K562 (cell line): ENCODE measurements around the gene TTC28.

ENCODE experiments used
- CC2D1A ChIP-seq: fragments of 450-650 bp; IDR thresholded peaks from 2 replicates; pipeline ENCODE4 v1.6.1; 2017; ENCODE audit warnings: mild to moderate bottlenecking
- GTF2F1 ChIP-seq: IDR thresholded peaks from 2 replicates; pipeline ENCODE4 v1.6.1; 2011; ENCODE audit warnings: low read depth, low read length, improper control_type of control experiment
- RAD21 ChIP-seq, 2 experiments: fragments of 250-450 bp in 1 of 2; fragments of 450-650 bp in 1 of 2; sonication (Bioruptor Pico) in 1 of 2; formaldehyde crosslinking in 1 of 2; IDR thresholded peaks in 1 of 2; conservative IDR thresholded peaks in 1 of 2; 2 replicates each; pipeline versions ENCODE4 v1.4.0 to v1.8.0; 2020 to 2022; ENCODE audit warnings: mild to moderate bottlenecking in 2 of 2, moderate library complexity in 1 of 2
- SIX5 ChIP-seq, 2 experiments: IDR thresholded peaks; 2 replicates each; pipeline ENCODE4 v1.6.1; 2011; ENCODE audit warnings: low read length in 2 of 2, borderline replicate concordance in 1 of 2, low read depth in 1 of 2, mild to moderate bottlenecking in 1 of 2, moderate library complexity in 1 of 2; ENCODE audit not compliant: insufficient read depth in 1 of 2
- TRIM24 ChIP-seq, 2 experiments: fragments of 450-650 bp; IDR thresholded peaks; 2 replicates each; pipeline ENCODE4 v1.6.1; 2016
- TF ChIP-seq, protein P1 (sequence below): fragments of 450-650 bp; IDR thresholded peaks from 2 replicates; pipeline ENCODE4 v1.6.1; 2016; ENCODE audit warnings: mild to moderate bottlenecking, moderate library complexity

DNA sequence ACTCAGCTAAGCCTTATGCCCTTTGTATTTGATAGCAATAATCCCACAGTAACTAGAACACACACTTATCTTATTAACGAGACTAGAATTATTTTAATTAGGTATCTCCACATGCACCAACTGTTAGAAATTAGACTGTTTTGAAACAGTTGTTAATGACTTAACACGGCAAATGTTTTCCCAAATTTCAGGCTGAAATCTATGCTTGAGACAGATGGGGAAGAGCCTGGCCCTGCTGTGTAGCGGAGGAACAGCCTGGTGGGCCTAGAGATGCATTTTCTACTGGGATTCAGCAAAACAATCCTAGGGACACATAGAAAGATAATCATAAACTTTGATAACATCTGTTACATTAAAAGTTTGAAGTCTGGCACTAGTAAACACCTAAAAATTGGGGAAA, 273.4 kb downstream of the TTC28 start:
- TF ChIP-seq TRIM24 (IDR thresholded peaks at IDR 0.05): no peak
- TF ChIP-seq RAD21 (CRISPR knock-in tag; conservative IDR thresholded peaks at IDR 0.05 in 1 of 2, IDR thresholded peaks at IDR 0.05 in 1 of 2): no peak
- no peak for TF ChIP-seq SIX5 (IDR thresholded peaks at IDR 0.05; ENCODE audit: borderline replicate concordance in 1 of 2, insufficient read depth in 1 of 2, low read depth in 1 of 2, low read length in 2 of 2)
- no peak for TF ChIP-seq GTF2F1
- no peak for TF ChIP-seq CC2D1A
- TF ChIP-seq, protein P1, sequence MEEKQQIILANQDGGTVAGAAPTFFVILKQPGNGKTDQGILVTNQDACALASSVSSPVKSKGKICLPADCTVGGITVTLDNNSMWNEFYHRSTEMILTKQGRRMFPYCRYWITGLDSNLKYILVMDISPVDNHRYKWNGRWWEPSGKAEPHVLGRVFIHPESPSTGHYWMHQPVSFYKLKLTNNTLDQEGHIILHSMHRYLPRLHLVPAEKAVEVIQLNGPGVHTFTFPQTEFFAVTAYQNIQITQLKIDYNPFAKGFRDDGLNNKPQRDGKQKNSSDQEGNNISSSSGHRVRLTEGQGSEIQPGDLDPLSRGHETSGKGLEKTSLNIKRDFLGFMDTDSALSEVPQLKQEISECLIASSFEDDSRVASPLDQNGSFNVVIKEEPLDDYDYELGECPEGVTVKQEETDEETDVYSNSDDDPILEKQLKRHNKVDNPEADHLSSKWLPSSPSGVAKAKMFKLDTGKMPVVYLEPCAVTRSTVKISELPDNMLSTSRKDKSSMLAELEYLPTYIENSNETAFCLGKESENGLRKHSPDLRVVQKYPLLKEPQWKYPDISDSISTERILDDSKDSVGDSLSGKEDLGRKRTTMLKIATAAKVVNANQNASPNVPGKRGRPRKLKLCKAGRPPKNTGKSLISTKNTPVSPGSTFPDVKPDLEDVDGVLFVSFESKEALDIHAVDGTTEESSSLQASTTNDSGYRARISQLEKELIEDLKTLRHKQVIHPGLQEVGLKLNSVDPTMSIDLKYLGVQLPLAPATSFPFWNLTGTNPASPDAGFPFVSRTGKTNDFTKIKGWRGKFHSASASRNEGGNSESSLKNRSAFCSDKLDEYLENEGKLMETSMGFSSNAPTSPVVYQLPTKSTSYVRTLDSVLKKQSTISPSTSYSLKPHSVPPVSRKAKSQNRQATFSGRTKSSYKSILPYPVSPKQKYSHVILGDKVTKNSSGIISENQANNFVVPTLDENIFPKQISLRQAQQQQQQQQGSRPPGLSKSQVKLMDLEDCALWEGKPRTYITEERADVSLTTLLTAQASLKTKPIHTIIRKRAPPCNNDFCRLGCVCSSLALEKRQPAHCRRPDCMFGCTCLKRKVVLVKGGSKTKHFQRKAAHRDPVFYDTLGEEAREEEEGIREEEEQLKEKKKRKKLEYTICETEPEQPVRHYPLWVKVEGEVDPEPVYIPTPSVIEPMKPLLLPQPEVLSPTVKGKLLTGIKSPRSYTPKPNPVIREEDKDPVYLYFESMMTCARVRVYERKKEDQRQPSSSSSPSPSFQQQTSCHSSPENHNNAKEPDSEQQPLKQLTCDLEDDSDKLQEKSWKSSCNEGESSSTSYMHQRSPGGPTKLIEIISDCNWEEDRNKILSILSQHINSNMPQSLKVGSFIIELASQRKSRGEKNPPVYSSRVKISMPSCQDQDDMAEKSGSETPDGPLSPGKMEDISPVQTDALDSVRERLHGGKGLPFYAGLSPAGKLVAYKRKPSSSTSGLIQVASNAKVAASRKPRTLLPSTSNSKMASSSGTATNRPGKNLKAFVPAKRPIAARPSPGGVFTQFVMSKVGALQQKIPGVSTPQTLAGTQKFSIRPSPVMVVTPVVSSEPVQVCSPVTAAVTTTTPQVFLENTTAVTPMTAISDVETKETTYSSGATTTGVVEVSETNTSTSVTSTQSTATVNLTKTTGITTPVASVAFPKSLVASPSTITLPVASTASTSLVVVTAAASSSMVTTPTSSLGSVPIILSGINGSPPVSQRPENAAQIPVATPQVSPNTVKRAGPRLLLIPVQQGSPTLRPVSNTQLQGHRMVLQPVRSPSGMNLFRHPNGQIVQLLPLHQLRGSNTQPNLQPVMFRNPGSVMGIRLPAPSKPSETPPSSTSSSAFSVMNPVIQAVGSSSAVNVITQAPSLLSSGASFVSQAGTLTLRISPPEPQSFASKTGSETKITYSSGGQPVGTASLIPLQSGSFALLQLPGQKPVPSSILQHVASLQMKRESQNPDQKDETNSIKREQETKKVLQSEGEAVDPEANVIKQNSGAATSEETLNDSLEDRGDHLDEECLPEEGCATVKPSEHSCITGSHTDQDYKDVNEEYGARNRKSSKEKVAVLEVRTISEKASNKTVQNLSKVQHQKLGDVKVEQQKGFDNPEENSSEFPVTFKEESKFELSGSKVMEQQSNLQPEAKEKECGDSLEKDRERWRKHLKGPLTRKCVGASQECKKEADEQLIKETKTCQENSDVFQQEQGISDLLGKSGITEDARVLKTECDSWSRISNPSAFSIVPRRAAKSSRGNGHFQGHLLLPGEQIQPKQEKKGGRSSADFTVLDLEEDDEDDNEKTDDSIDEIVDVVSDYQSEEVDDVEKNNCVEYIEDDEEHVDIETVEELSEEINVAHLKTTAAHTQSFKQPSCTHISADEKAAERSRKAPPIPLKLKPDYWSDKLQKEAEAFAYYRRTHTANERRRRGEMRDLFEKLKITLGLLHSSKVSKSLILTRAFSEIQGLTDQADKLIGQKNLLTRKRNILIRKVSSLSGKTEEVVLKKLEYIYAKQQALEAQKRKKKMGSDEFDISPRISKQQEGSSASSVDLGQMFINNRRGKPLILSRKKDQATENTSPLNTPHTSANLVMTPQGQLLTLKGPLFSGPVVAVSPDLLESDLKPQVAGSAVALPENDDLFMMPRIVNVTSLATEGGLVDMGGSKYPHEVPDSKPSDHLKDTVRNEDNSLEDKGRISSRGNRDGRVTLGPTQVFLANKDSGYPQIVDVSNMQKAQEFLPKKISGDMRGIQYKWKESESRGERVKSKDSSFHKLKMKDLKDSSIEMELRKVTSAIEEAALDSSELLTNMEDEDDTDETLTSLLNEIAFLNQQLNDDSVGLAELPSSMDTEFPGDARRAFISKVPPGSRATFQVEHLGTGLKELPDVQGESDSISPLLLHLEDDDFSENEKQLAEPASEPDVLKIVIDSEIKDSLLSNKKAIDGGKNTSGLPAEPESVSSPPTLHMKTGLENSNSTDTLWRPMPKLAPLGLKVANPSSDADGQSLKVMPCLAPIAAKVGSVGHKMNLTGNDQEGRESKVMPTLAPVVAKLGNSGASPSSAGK: no peak
